HEK293 (cell line): Measurements from ENCODE around the gene AKIRIN1.
"Not testable (repeated sequence)": the region's sequence is repeated elsewhere in the genome, so short reads cannot be mapped to it uniquely, and the experiment has no call there.

Experiments used
- CTCF ChIA-PET: fragments of 350-600 bp; formaldehyde crosslinking; extraction: SDS; loops from one replicate; lab custom pipeline; 2021; ENCODE audit warnings: antibody characterized with exemption; lab: Yijun Ruan, JAX
- POLR2A ChIA-PET: fragments of 300-600 bp; formaldehyde crosslinking; extraction: SDS; loops from one replicate; lab custom pipeline; 2020; ENCODE audit warnings: antibody characterized with exemption, inconsistent platforms; lab: Yijun Ruan, JAX
- H3K27ac ChIP-seq: fragments of 200-500 bp; sonication (Bioruptor generic); 2 replicates; pipeline ENCODE4 v1.5.1; 2014; ENCODE audit warnings: low read depth, low read length, control low read depth, inconsistent platforms; ENCODE audit errors: extremely low read depth
- H3K36me3 ChIP-seq, 2 experiments: fragments of 200-500 bp in 1 of 2; sonication (Bioruptor generic) in 1 of 2; 1 replicate in 1 of 2; 2 replicates in 1 of 2; pipeline ENCODE4 v1.5.1; 2014 to 2017; ENCODE audit warnings: inconsistent platforms in 2 of 2, low read length in 2 of 2; ENCODE audit not compliant: control insufficient read depth in 2 of 2, insufficient read depth in 1 of 2
- H3K4me1 ChIP-seq: fragments of 200-500 bp; sonication (Bioruptor generic); 2 replicates; pipeline ENCODE4 v1.5.1; 2014; ENCODE audit warnings: mild to moderate bottlenecking, low read length, inconsistent platforms; ENCODE audit not compliant: control insufficient read depth, insufficient read depth
- H3K4me3 ChIP-seq: 2 replicates; pipeline ENCODE4 v1.5.1; 2011; ENCODE audit warnings: low read depth, mild to moderate bottlenecking, control low read depth, low read length, moderate library complexity
- H3K9me3 ChIP-seq: fragments of 200-500 bp; sonication (Bioruptor generic); 2 replicates; pipeline ENCODE4 v1.5.1; 2014; ENCODE audit warnings: low read depth, low read length, inconsistent platforms; ENCODE audit not compliant: control insufficient read depth, insufficient read depth
- EGR2 ChIP-seq: fragments of 450-650 bp; formaldehyde crosslinking; IDR thresholded peaks from 2 replicates; pipeline ENCODE4 v1.5.1; 2016; ENCODE audit warnings: low read depth, missing biosample characterization, missing genetic modification characterization
- GLIS1 ChIP-seq: fragments of 450-650 bp; formaldehyde crosslinking; IDR thresholded peaks from 2 replicates; pipeline ENCODE4 v1.5.1; 2016; ENCODE audit warnings: missing biosample characterization, missing genetic modification characterization
- GLIS2 ChIP-seq: fragments of 450-650 bp; formaldehyde crosslinking; IDR thresholded peaks from 2 replicates; pipeline ENCODE4 v1.5.1; 2016; ENCODE audit warnings: missing biosample characterization, missing genetic modification characterization
- KLF1 ChIP-seq: fragments of 450-650 bp; formaldehyde crosslinking; IDR thresholded peaks from 2 replicates; pipeline ENCODE4 v1.5.1; 2016; ENCODE audit warnings: missing biosample characterization, missing genetic modification characterization
- KLF10 ChIP-seq: fragments of 450-650 bp; IDR thresholded peaks from 2 replicates; pipeline ENCODE4 v1.5.1; 2018; ENCODE audit warnings: missing biosample characterization, mild to moderate bottlenecking, missing genetic modification characterization
- KLF7 ChIP-seq: fragments of 450-650 bp; formaldehyde crosslinking; IDR thresholded peaks from 2 replicates; pipeline ENCODE4 v1.5.1; 2016; ENCODE audit warnings: missing biosample characterization, missing genetic modification characterization, borderline replicate concordance
- KLF9 ChIP-seq: fragments of 450-650 bp; formaldehyde crosslinking; IDR thresholded peaks from 2 replicates; pipeline ENCODE4 v1.5.1; 2016; ENCODE audit warnings: missing biosample characterization, missing genetic modification characterization, low read depth
- SCRT2 ChIP-seq: fragments of 450-650 bp; formaldehyde crosslinking; IDR thresholded peaks from 2 replicates; pipeline ENCODE4 v1.5.1; 2016; ENCODE audit warnings: missing biosample characterization, missing genetic modification characterization
- SP2 ChIP-seq: fragments of 450-650 bp; formaldehyde crosslinking; IDR thresholded peaks from 2 replicates; pipeline ENCODE4 v1.5.1; 2016; ENCODE audit warnings: missing biosample characterization, missing genetic modification characterization
- SP3 ChIP-seq: fragments of 450-650 bp; formaldehyde crosslinking; IDR thresholded peaks from 2 replicates; pipeline ENCODE4 v1.5.1; 2016; ENCODE audit warnings: missing biosample characterization, missing genetic modification characterization
- TCF7L2 ChIP-seq: IDR thresholded peaks from 2 replicates; pipeline ENCODE4 v1.6.1; 2011; ENCODE audit warnings: low read depth, mild to moderate bottlenecking, inconsistent platforms, low read length, moderate library complexity, borderline replicate concordance
- ZBTB10 ChIP-seq: fragments of 450-650 bp; formaldehyde crosslinking; IDR thresholded peaks from 2 replicates; pipeline ENCODE4 v1.5.1; 2016; ENCODE audit warnings: missing biosample characterization, missing genetic modification characterization
- ZEB2 ChIP-seq: fragments of 450-650 bp; formaldehyde crosslinking; IDR thresholded peaks from 2 replicates; pipeline ENCODE4 v1.5.1; 2016; ENCODE audit warnings: missing biosample characterization, missing genetic modification characterization
- ZFHX2 ChIP-seq: fragments of 450-650 bp; formaldehyde crosslinking; conservative IDR thresholded peaks from 2 replicates; pipeline ENCODE4 v1.5.1; 2016; ENCODE audit warnings: missing biosample characterization, missing genetic modification characterization
- ZNF121 ChIP-seq: fragments of 450-650 bp; formaldehyde crosslinking; IDR thresholded peaks from 2 replicates; pipeline ENCODE4 v1.5.1; 2016; ENCODE audit warnings: missing biosample characterization, missing genetic modification characterization
- ZNF423 ChIP-seq: fragments of 450-650 bp; formaldehyde crosslinking; IDR thresholded peaks from 2 replicates; pipeline ENCODE4 v1.5.1; 2016; ENCODE audit warnings: missing biosample characterization, missing genetic modification characterization
- ZNF600 ChIP-seq: fragments of 450-650 bp; formaldehyde crosslinking; IDR thresholded peaks from 2 replicates; pipeline ENCODE4 v1.5.1; 2016; ENCODE audit warnings: missing biosample characterization, missing genetic modification characterization
- TF ChIP-seq, protein P1 (sequence below): fragments of 450-650 bp; formaldehyde crosslinking; IDR thresholded peaks from 2 replicates; pipeline ENCODE4 v1.5.1; 2016; ENCODE audit warnings: missing biosample characterization, missing genetic modification characterization
- TF ChIP-seq, protein P2 (sequence below): fragments of 450-650 bp; formaldehyde crosslinking; IDR thresholded peaks from 2 replicates; pipeline ENCODE4 v1.5.1; 2016; ENCODE audit warnings: missing biosample characterization, missing genetic modification characterization
- TF ChIP-seq, protein P3 (sequence below): fragments of 450-650 bp; formaldehyde crosslinking; IDR thresholded peaks from 2 replicates; pipeline ENCODE4 v1.5.1; 2016; ENCODE audit warnings: missing biosample characterization, missing genetic modification characterization
- TF ChIP-seq, protein P4 (sequence below): fragments of 450-650 bp; formaldehyde crosslinking; IDR thresholded peaks from 2 replicates; pipeline ENCODE4 v1.5.1; 2016; ENCODE audit warnings: missing biosample characterization, missing genetic modification characterization
- TF ChIP-seq, protein P5 (sequence below): fragments of 450-650 bp; formaldehyde crosslinking; IDR thresholded peaks from 2 replicates; pipeline ENCODE4 v1.5.1; 2016; ENCODE audit warnings: missing biosample characterization, missing genetic modification characterization

Gene AKIRIN1

GRCh38 chr1:38964140-38964548 is 26.9 kb upstream of the AKIRIN1 start:
- H3K9me3 ChIP-seq, result no peaks in the 10 kb centered on the region
- H3K4me1 ChIP-seq, result no peaks in the 10 kb centered on the region
- TF ChIP-seq ZNF121 (peak; percentile 78), ZBTB10 (no peak), ZEB2 (no peak), ZNF600 (tag by site-specific recombination) (0 out of 2 replicates have a peak, but pooled peaks have one; percentile 14), TCF7L2 (no peak), SCRT2 (tag by site-specific recombination) (peak; percentile 86)
- TF ChIP-seq, protein P1, sequence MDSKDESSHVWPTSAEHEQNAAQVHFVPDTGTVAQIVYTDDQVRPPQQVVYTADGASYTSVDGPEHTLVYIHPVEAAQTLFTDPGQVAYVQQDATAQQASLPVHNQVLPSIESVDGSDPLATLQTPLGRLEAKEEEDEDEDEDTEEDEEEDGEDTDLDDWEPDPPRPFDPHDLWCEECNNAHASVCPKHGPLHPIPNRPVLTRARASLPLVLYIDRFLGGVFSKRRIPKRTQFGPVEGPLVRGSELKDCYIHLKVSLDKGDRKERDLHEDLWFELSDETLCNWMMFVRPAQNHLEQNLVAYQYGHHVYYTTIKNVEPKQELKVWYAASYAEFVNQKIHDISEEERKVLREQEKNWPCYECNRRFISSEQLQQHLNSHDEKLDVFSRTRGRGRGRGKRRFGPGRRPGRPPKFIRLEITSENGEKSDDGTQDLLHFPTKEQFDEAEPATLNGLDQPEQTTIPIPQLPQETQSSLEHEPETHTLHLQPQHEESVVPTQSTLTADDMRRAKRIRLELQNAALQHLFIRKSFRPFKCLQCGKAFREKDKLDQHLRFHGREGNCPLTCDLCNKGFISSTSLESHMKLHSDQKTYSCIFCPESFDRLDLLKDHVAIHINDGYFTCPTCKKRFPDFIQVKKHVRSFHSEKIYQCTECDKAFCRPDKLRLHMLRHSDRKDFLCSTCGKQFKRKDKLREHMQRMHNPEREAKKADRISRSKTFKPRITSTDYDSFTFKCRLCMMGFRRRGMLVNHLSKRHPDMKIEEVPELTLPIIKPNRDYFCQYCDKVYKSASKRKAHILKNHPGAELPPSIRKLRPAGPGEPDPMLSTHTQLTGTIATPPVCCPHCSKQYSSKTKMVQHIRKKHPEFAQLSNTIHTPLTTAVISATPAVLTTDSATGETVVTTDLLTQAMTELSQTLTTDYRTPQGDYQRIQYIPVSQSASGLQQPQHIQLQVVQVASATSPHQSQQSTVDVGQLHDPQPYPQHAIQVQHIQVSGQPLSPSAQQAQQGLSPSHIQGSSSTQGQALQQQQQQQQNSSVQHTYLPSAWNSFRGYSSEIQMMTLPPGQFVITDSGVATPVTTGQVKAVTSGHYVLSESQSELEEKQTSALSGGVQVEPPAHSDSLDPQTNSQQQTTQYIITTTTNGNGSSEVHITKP, result peak; percentile 68
- TF ChIP-seq, protein P2, sequence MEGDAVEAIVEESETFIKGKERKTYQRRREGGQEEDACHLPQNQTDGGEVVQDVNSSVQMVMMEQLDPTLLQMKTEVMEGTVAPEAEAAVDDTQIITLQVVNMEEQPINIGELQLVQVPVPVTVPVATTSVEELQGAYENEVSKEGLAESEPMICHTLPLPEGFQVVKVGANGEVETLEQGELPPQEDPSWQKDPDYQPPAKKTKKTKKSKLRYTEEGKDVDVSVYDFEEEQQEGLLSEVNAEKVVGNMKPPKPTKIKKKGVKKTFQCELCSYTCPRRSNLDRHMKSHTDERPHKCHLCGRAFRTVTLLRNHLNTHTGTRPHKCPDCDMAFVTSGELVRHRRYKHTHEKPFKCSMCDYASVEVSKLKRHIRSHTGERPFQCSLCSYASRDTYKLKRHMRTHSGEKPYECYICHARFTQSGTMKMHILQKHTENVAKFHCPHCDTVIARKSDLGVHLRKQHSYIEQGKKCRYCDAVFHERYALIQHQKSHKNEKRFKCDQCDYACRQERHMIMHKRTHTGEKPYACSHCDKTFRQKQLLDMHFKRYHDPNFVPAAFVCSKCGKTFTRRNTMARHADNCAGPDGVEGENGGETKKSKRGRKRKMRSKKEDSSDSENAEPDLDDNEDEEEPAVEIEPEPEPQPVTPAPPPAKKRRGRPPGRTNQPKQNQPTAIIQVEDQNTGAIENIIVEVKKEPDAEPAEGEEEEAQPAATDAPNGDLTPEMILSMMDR (tag by site-specific recombination), result peak; percentile 61
- no peak overlapping the region for H3K4me3 ChIP-seq
- no peaks in the 10 kb centered on the region for H3K36me3 ChIP-seq
- no peak overlapping the region for H3K27ac ChIP-seq
- ChIA-PET CTCF (interaction anchor here (0.7 kb wide), 1 partner anchor 17 kb away, joined by 3 read pairs; no protein-coding TSS in a partner anchor), POLR2A (no interaction called here)

DNA sequence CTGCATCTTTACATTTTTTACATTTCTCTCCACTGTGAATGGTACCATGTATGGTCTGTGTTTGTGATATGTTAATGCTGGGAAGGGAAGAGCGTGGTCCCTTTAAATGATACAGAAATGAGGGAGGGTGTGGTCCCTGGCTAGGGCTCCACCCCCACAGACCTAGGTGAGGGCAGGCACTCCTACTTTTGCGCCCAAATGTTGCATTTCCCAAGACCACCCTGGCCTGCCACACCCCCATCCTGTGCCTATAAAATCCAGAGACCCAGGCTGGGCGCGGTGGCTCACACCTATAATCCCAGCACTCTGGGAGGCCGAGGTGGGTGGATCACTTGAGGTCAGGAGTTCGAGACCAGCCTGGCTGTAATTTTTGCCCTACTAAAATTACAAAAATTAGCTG is 17.9 kb upstream of the AKIRIN1 start:
- peak; percentile 14; the same call in 1 of the 2 replicates for TF ChIP-seq SP2 (tag by site-specific recombination)
- TF ChIP-seq ZFHX2 (tag by site-specific recombination), result peak; percentile 57; the same call in 1 of the 2 replicates
- TF ChIP-seq SP3, result peak; percentile 54; the same call in 1 of the 2 replicates
- TF ChIP-seq, protein P3, sequence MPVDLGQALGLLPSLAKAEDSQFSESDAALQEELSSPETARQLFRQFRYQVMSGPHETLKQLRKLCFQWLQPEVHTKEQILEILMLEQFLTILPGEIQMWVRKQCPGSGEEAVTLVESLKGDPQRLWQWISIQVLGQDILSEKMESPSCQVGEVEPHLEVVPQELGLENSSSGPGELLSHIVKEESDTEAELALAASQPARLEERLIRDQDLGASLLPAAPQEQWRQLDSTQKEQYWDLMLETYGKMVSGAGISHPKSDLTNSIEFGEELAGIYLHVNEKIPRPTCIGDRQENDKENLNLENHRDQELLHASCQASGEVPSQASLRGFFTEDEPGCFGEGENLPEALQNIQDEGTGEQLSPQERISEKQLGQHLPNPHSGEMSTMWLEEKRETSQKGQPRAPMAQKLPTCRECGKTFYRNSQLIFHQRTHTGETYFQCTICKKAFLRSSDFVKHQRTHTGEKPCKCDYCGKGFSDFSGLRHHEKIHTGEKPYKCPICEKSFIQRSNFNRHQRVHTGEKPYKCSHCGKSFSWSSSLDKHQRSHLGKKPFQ, result 0 out of 2 replicates have a peak, but pooled peaks have one; percentile 16
- TF ChIP-seq KLF9, result peak; percentile 61
- 0 out of 2 replicates have a peak, but pooled peaks have one; percentile 28 for TF ChIP-seq GLIS2 (tag by site-specific recombination)
- peak; percentile 97 for TF ChIP-seq KLF1 (tag by site-specific recombination)
- TF ChIP-seq EGR2 (tag by site-specific recombination), result peak; percentile 32; the same call in 1 of the 2 replicates
- TF ChIP-seq ZNF423 (tag by site-specific recombination), result 0 out of 2 replicates have a peak, but pooled peaks have one; percentile 36
- TF ChIP-seq, protein P4, sequence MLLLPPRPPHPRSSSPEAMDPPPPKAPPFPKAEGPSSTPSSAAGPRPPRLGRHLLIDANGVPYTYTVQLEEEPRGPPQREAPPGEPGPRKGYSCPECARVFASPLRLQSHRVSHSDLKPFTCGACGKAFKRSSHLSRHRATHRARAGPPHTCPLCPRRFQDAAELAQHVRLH (tag by site-specific recombination), result peak; percentile 68; the same call in 1 of the 2 replicates
- peak; percentile 82; the same call in 1 of the 2 replicates for TF ChIP-seq KLF7 (tag by site-specific recombination)
- TF ChIP-seq KLF10 (tag by site-specific recombination), result peak; percentile 83
- TF ChIP-seq, protein P5, sequence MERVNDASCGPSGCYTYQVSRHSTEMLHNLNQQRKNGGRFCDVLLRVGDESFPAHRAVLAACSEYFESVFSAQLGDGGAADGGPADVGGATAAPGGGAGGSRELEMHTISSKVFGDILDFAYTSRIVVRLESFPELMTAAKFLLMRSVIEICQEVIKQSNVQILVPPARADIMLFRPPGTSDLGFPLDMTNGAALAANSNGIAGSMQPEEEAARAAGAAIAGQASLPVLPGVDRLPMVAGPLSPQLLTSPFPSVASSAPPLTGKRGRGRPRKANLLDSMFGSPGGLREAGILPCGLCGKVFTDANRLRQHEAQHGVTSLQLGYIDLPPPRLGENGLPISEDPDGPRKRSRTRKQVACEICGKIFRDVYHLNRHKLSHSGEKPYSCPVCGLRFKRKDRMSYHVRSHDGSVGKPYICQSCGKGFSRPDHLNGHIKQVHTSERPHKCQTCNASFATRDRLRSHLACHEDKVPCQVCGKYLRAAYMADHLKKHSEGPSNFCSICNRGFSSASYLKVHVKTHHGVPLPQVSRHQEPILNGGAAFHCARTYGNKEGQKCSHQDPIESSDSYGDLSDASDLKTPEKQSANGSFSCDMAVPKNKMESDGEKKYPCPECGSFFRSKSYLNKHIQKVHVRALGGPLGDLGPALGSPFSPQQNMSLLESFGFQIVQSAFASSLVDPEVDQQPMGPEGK (tag by site-specific recombination), result 0 out of 2 replicates have a peak, but pooled peaks have one; percentile 35
- TF ChIP-seq GLIS1, result peak; percentile 75
- TF ChIP-seq, all 188 proteins: peak for 14; not testable (repeated sequence) for 174
- H3K4me1 ChIP-seq, H3K9me3 ChIP-seq, H3K4me3 ChIP-seq, H3K36me3 ChIP-seq, POLR2A ChIA-PET, H3K27ac ChIP-seq, CTCF ChIA-PET: not testable (repeated sequence)
